Adrenal gland (tissue), 5 donors: ENCODE results near the gene PRKN.

Experiments used
- CTCF ChIP-seq, 6 experiments: fragments of 450-650 bp in 4 of 6; fragments of 200-600 bp in 2 of 6; sonication (generic) in 1 of 6; IDR thresholded peaks; 1 replicate in 5 of 6; 2 replicates in 1 of 6; pipeline versions ENCODE4 v1.5.1 to v1.8.0; 2016 to 2021; ENCODE audit warnings: antibody characterized with exemption in 6 of 6, mild to moderate bottlenecking in 2 of 6, moderate library complexity in 1 of 6
- POLR2A ChIP-seq, 2 donors: fragments of 450-650 bp; IDR thresholded peaks; one replicate each; pipeline ENCODE4 v1.6.1; 2017; ENCODE audit warnings: antibody characterized with exemption in 2 of 2, mild to moderate bottlenecking in 2 of 2, moderate library complexity in 1 of 2
- donor health status: DM: no; HTN: no; CAD: no.

GRCh38 chr6:161716176-161716575 is 1011.4 kb downstream of the PRKN start:
- TF ChIP-seq POLR2A (IDR thresholded peaks at IDR 0.05) (no peak), CTCF (IDR thresholded peaks at IDR 0.05) (no peak)
